Right atrium auricular region (tissue), 2 donors: ENCODE measurements around the gene AIRE. TPM values are rescaled to one million over a fixed set of nuclear protein-coding genes. Genes with fewer than 3 reads are reported as not detected.

Source experiments
- DNase-seq: peaks from one replicate; pipeline ENCODE4 v3.0.0-alpha.2; 2019; ENCODE audit warnings: low spot score
- H3K27ac ChIP-seq, 2 donors: fragments of 200-600 bp; sonication (generic); 1 replicate in 1 of 2; 2 replicates in 1 of 2; pipeline ENCODE4 v1.5.1; 2016 to 2019
- H3K27me3 ChIP-seq, 2 donors: fragments of 200-600 bp; sonication (generic); one replicate each; pipeline versions ENCODE4 v1.5.1 to v1.6.0; 2017 to 2019
- H3K36me3 ChIP-seq: fragments of 200-600 bp; sonication (generic); one replicate; pipeline ENCODE4 v1.5.1; 2016
- H3K4me1 ChIP-seq, 2 donors: fragments of 200-600 bp; sonication (generic); one replicate each; pipeline versions ENCODE4 v1.5.1 to v1.6.0; 2017 to 2019
- H3K4me3 ChIP-seq, 2 donors: fragments of 200-600 bp; sonication (generic); 1 replicate in 1 of 2; 2 replicates in 1 of 2; pipeline ENCODE4 v1.5.1; 2017 to 2019; ENCODE audit warnings: mild to moderate bottlenecking in 1 of 2, moderate library complexity in 1 of 2
- H3K9me3 ChIP-seq, 2 donors: fragments of 200-600 bp; sonication (generic); one replicate each; pipeline ENCODE4 v1.5.1; 2019
- total RNA-seq, 2 donors: library from RNA; depleted of rRNA; stranded (reverse); fragments of >200 nt; gene quantifications; one replicate each; pipeline ENCODE4 v1.1.0, GENCODE V29; 2016
- TF ChIP-seq, protein P1 (sequence below), 2 donors: fragments of 200-600 bp; sonication (generic); IDR thresholded peaks; one replicate each; pipeline ENCODE4 v1.5.1; 2019; ENCODE audit warnings: antibody characterized with exemption in 2 of 2

The AIRE gene
- total RNA-seq, 2 donors from 2014 or later: not detected

DNA sequence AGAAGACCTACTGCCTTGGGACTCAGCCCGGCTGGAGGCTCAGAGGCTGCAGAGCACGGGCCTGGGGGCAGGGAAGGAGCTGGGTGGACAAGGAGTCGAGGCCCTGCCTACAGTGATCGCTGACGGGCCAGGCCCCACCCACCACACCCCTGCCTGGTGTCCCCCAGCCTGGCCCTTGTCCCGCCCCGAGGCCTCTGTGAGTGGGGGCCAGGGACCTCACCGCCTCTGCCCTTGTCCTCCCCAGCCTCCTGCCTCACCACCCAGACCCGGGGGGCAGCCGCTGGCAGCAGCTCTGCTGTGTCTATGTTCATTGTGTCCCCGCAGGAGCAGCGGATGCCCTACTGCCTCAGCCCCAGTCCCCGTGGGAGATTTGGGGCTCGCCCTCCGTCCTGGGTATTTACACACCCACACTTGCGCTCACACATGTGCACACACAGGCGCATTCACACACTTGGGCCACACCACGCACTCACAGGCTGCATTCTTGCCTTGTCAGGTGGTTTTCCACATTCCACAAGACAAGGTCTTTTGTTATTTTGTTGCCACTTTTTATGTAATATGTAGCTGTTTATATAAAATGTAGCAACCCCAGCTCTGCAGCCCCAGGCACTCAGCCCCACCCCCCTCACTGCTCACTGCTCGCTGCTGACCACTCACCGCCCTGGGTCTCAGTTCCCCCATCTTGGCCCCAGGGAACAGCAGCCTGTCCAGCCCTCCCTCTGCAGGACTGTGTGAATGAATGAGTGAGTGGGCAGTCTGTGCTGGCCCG, 21.4 kb downstream of the AIRE start:
- Histone ChIP-seq H3K27ac (no peak overlapping the region), H3K4me1 (peaks cover 0 to 35% of the 10 kb centered on the region in 2 donors), H3K9me3 (no peaks in the 10 kb centered on the region), H3K36me3 (peaks cover 22% of the 10 kb centered on the region), H3K4me3 (no peak overlapping the region), H3K27me3 (no peaks in the 10 kb centered on the region)
- DNase-seq: no peak
- TF ChIP-seq, protein P1, sequence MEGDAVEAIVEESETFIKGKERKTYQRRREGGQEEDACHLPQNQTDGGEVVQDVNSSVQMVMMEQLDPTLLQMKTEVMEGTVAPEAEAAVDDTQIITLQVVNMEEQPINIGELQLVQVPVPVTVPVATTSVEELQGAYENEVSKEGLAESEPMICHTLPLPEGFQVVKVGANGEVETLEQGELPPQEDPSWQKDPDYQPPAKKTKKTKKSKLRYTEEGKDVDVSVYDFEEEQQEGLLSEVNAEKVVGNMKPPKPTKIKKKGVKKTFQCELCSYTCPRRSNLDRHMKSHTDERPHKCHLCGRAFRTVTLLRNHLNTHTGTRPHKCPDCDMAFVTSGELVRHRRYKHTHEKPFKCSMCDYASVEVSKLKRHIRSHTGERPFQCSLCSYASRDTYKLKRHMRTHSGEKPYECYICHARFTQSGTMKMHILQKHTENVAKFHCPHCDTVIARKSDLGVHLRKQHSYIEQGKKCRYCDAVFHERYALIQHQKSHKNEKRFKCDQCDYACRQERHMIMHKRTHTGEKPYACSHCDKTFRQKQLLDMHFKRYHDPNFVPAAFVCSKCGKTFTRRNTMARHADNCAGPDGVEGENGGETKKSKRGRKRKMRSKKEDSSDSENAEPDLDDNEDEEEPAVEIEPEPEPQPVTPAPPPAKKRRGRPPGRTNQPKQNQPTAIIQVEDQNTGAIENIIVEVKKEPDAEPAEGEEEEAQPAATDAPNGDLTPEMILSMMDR (IDR thresholded peaks at IDR 0.05): no peak

GRCh38 chr21:44310628-44311507, 25.2 kb downstream of the AIRE start:
- Histone ChIP-seq H3K36me3 (peaks cover 49% of the 10 kb centered on the region), H3K27ac (no peak overlapping the region), H3K4me3 (no peak overlapping the region), H3K27me3 (no peaks in the 10 kb centered on the region), H3K4me1 (peaks cover 0 to 1% of the 10 kb centered on the region in 2 donors), H3K9me3 (no peaks in the 10 kb centered on the region)
- TF ChIP-seq, protein P1 (IDR thresholded peaks at IDR 0.05): no peak
- no peak for DNase-seq

- no peaks in the 10 kb centered on the region for H3K4me1 ChIP-seq
- H3K27me3 ChIP-seq: no peaks in the 10 kb centered on the region
- TF ChIP-seq, protein P1 (IDR thresholded peaks at IDR 0.05): no peak
- H3K27ac ChIP-seq: no peak overlapping the region
- no peaks in the 10 kb centered on the region for H3K9me3 ChIP-seq
- H3K36me3 ChIP-seq: peaks cover 53% of the 10 kb centered on the region
- DNase-seq: no peak
- H3K4me3 ChIP-seq: no peak overlapping the region
These were observed 26.4 kb downstream of the AIRE start for GRCh38 chr21:44312089-44312488.

DNA sequence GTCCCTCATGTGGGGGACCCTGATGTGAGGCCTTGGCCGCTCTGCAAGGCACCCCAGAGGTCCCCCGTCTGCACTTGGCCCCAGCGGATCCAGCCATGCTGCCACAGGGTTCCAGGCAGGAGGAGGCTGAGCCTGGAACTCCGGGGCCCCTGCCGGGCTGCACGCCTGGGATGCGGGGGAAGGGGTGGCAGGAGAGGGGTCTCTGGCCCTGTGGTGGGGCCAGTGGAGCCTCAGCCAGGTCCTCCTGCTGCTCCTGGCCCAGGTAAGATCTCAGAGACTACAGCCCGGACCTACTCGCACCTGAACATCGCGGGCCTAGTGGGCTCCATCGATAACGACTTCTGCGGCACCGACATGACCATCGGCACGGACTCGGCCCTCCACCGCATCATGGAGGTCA, 27.0 kb downstream of the AIRE start:
- TF ChIP-seq, protein P1 (IDR thresholded peaks at IDR 0.05): no peak
- Histone ChIP-seq H3K4me3 (no peak overlapping the region), H3K27ac (no peak overlapping the region), H3K9me3 (no peaks in the 10 kb centered on the region), H3K4me1 (no peaks in the 10 kb centered on the region), H3K27me3 (no peaks in the 10 kb centered on the region), H3K36me3 (peaks cover 56% of the 10 kb centered on the region)
- DNase-seq: no peak

- Histone ChIP-seq H3K36me3 (peaks cover 55% of the 10 kb centered on the region), H3K9me3 (no peaks in the 10 kb centered on the region), H3K4me3 (no peak overlapping the region), H3K27me3 (no peaks in the 10 kb centered on the region), H3K27ac (no peak overlapping the region), H3K4me1 (no peaks in the 10 kb centered on the region)
- no peak for DNase-seq
- TF ChIP-seq, protein P1 (IDR thresholded peaks at IDR 0.05): no peak
These were observed 27.8 kb downstream of the AIRE start for GRCh38 chr21:44313451-44313850.
